HG03565 (cell line): ENCODE results near the gene CAMK4.
"Not testable (repeated sequence)": the region's sequence is repeated elsewhere in the genome, so short reads cannot be mapped to it uniquely, and the experiment has no call there.

ENCODE experiments used
- ATAC-seq: cut with Tn5 transposase; IDR thresholded peaks from one replicate; pipeline ENCODE4 v1.9.1; 2021; ENCODE audit warnings: mild to moderate bottlenecking, moderate library complexity; ENCODE audit not compliant: unreplicated experiment

CAMK4 gene

DNA sequence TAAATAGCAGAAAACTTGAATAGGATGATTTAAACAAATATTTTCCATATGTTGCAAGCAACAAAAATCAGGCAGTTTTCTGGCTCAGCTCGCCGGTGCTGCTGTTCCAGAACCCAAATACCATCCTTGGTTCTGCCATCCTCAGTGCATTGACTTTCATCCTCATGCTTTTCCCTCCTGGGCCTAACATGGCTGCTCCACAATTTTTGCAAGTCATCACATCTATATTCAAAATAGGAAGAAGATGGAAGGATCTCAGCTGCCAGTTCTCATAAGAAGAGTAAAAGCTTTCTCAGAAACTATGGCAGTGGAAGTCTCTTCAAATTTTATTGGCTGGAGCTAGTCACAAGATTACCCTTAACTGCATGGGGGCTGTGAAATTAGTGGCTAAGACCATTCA is 151.5 kb downstream of the CAMK4 start:
- no peak for ATAC-seq

DNA sequence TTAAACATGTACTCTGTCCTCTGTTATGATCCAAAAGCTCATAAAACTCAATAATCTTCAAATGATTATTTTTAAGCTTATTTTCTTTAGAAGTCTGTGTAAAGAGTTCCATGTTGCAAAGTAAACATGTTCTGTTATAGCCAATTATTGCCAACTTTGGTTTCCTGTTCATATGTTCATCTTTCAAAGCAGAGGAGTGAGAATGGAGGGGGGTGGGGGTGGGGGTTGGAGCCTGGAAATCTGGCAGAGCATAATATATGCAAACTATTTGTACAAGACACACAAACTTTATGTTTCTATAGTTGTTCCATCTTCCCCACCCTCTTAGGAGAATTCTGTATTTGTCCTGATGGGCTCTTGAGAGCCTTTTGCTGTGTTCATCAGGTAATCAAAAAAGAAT is 153.1 kb downstream of the CAMK4 start:
- no peak for ATAC-seq

DNA sequence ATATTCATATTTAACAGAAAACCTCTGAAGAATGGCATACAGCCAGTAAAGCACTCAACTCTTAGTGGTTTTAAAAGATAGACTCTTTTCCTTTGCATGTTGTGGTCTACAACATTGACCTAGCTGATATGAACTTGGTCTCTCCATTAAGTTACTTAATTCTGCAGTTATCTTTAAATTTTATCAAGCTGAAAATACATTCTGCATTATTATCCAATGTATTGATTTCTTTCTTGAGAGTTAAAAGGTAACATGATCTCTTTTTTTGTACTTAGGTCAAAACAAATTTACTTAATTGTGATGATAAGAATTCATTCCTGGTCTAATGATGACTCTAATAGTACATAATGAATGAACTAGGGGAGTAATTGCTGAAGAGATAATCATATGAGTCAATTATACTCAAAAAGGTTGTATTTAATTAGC is 155.2 kb downstream of the CAMK4 start:
- no peak for ATAC-seq

DNA sequence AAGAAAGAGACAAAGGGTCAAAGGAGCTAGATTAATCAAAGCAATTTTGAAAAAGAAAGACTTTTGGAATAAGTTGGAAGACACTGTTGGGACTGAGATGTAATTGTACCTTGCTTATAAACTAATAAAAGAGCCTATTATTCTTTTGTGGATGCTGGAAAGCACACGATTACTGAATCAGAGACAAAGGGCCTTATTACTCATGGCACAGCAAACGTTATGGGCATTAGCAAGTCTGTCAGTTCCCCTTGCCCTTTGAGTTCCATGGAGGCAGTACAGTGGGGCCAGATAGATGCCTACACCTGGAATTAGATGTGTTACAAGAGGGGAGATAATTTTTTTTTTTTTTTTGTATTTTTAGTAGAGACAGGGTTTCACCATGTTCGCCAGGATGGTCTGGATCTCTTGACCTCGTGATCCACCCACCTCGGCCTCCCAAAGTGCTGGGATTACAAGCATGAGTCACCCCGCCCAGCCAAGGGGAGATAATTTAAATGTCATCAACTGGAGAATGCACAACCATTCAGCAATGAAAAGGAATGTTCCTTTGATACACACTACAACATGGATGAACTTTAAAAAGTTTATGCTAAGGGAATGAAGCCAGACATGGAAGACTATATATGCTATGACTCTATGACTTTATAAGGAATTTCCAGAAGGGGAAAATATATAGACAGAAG is 159.2 kb downstream of the CAMK4 start:
- no peak for ATAC-seq

DNA sequence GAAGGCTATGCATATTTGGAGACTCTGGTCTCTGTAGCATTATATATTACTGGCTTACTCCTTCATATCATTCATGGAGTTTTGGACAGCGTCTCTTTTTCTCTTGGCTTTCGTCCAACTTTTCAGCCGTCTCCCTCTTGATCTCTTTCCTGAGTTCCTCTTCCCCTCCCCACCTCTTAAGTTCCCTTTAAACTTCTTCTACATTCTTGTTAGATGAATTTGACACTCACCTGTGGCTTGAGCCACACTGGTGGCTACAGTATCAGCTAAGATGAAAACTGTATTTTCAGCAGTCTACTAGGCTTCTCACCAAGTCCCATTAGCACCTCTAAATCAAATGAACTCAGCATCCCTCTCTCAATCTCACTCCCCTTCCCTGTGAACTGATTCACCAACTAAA is 160.0 kb downstream of the CAMK4 start:
- no peak for ATAC-seq

DNA sequence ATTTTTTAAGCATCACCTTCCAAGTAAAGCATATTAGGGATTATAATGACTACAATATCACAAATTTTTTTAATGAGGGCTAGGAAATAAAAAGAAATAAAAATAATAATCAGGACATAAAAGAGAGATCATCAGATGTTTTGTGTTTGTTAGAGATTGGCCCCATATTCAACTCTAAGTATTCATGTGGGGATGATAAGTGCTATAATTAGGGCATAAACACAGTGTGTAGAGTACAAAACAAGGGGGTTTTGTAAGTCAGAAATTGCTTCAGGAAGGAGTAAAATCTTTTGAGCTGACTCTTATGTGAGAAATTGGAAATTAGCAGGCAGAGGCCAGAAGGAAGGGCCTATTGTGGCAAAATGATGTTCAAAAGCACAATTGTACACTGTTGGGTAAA is 160.9 kb downstream of the CAMK4 start:
- ATAC-seq: no peak

DNA sequence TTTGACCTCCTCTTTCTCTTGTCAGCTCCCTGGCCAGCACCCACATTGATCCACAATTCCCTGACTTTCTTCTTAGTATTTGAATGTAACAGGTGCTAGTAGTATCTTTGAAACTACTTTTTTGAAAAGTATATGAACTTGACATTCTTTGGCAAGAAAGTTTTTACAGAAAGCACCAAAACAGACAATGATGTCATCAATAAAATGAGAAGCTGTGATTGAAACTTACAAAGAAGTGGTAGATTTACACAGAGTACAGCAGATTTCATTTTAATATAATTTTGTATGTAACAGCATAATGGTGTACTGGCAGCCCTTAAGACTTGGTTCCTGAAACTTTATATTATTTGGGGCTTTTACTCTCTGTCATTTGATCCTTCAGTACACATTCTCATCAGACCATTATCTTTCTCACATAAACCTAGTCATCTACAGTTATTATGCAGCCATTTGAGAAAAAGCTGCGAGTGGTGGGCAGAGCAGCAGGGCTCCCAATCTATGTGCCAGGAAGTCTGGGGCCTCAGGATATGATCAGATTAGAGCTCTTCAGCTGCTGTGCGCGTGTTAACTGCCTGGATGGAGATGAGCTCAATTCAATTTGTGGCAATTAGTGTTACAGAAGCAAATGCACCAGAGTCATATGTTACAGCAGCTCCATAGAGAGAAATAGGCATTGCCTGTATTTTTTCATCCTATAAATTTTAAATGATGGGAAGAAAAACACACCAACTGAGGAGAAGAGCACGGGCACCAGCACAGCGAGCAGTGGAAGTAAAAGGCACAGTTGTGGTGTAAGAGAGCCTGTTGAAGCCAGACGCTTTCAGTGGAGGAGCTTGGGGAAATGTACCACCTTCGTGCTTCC is 162.0 kb downstream of the CAMK4 start:
- no peak for ATAC-seq

DNA sequence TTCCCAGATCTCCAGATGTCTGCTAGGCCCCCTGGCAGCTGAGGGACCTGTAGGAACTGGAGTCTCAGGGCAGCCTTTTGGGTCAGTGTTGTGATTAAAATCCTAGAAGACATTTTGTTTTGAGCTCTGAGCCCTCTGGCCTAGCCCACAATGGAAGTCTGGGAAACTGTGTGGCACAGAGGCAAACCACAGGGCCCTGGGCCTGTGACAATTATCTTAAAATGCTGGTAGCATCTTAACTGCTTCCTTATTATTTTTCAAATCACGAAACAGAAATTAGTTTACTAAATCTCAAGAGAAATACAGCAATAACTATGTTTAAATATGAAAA is 162.6 kb downstream of the CAMK4 start:
- no peak for ATAC-seq

DNA sequence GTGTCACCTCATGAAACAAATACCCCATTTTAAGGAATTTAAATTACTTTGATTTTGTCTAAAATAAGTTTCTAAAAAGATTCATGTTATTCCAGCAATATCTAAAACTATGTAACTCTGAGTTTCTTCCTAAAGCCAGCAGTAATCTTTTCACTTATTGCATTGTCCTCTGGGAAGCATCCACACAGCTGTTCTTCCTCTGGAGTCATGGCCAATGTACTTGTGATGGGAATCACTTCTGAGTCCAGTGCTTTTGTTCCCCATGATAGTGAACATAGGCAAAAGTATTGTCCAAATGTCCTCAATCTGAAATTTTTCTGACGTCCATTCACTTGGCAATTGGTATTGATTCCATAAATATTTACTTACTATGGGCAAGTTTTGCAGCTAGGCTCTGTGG is 163.2 kb downstream of the CAMK4 start:
- no peak for ATAC-seq

DNA sequence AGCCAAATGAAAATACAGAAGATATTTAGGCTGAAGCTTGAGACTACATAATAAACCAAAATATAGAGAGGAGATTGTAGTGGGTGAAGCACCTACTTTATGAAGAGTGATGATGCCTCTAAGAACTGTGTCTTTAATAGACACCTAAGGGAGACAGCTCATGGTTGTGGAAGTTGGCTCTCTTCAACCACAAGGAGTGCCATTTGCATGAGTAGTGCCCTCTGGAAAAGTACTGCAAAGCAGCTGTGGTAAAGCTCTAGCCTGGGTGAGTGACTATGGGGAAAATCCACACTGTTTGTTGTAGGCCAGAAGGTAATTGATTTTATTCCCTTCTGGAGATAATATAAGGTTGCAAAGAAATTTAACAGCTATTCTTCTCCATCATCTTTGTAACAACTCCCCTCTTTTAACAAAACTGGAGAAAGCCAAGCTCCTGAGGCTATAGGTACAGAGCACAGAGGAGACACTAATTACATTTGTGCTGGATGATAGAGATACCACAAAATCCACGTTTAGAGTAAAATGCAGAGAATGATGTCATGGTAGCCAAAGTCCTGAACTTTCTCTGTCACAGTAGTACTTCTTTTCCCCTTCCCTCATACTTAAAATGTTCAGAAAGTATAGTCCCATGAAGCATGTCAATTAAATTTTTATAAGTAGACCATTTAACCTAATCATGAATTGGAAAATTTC is 165.4 kb downstream of the CAMK4 start:
- ATAC-seq: no peak

DNA sequence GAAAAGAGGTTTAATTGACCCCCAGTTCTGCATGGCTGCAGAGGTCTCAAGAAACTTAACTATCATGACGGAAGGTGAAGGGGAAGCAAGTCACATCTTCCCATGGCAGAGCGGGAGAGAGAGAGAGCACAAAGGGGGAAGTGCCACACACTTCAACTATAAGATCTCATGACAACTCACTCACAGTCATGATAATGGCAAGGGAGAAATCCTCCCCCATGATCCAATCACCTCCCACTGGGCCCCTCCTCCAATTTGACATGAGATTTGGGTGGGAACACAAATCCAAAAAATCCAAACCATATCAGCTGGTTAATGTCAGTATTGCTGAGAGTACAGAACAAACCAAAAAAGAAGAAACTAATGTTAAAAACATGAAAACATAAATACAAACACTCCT is 168.0 kb downstream of the CAMK4 start:
- no peak for ATAC-seq

DNA sequence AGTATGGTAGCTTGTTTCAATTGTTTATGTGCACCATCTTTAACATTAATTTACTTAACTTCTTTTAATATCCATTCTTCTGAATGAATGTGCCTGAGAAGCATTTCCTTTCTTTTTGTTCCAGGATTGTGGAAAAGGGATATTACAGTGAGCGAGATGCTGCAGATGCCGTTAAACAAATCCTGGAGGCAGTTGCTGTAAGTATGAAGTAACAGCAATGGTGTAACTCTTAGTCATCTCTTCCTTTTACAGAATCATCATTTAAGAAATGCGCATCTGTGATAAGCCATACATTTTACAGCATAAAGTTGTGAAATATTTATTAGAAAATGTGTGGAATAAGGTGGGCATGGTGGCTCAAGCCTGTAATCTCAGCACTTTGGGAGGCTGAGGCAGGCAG is 170.4 kb downstream of the CAMK4 start:
- no peak for ATAC-seq

DNA sequence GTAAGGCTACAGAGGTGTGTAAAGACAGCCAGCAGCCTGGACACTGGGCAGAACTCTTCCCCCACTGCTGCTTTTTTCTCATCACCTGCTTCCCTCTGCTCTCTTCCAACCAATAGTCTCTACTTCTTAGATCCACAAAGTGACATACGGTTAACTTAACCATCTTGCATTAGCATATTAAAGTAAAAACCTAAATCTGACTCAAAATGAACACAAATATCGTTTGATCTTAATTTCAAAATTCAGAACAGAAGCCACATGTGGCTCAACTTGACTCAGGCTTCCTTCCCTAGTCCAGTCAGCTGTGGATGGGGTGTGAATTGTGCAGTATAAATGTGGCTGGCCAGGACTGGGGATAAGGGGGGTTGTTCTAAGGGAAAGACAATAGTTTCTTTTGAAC is 173.8 kb downstream of the CAMK4 start:
- peak; percentile 67 for ATAC-seq

DNA sequence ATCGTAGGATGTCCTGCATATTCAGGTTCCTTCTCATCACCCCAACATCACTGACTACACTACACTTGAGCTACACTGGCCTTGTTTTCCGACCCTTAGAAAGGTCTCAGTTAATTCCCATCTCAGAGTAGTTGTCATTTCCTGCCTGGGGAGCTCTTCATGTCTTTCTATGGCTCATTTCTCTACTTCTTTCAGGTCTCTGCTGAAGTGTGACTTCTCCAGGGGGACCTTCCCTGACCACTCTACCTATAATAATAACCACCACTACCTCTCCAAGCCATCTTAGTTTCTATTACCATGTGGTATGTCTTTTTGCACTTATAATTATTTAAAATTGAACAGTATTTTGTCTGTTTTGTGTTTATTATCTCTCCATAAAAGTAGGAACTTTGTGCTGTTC is 174.9 kb downstream of the CAMK4 start:
- no peak for ATAC-seq

DNA sequence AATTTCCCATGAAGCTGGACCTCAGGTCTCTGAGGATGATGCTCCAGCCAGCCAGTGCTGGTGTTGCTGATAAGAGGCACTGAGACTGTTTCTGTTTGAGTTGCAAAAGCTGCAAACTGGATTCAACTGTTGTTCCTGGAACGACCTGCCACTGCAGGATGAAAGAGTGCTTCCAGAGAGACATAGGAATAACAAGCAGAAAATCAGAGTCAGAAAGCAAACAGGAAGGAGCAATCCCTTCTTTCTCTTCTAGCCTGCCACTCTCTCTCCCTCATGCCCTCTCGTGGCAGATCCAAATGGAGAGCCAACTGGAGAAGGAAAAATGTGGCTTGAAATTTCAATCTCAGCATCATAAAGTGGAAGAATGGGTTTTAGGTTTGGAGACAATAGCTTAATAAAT is 177.7 kb downstream of the CAMK4 start:
- ATAC-seq: no peak

DNA sequence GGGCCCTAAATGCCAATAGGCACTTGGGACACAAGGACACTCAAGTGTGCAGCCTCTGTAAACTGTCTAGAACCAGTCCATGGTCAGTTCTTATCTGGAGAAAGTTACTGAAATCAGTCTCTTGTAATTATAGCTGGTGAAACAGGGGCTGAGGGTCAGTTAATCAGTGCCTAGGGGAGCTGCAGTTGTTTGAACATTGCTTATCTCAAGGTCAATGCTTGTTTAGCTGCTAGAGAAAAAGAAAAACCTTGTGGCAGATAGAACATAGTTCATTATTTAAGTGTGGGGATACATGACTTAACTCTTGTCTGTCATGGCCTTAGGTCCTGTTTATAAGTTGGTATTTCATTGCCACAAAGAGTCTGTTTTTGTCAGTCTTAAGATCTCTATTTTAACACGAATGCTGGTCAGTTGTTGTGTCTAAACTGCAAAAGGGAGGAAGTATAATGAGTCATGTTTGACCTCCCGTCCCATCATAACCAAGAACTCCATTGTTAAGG is 180.1 kb downstream of the CAMK4 start:
- no peak for ATAC-seq

DNA sequence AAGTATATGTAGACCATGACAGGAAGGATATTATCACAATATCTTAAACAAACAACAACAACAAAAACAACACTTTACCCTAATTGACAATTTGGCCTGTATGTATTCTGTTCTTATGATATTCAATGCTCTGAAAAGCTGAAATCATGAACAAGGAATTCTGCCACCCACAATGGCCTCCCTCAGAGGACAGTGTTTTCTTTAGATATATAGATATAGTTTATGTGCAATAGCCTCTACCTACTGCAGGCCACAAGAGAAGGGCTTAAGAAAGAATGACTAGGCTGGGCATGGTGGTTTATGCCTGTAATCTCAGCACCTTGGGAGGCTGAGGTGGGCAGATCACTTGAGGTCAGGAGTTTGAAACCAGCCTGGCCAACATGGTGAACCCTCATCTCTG is 183.4 kb downstream of the CAMK4 start:
- ATAC-seq: no peak

DNA sequence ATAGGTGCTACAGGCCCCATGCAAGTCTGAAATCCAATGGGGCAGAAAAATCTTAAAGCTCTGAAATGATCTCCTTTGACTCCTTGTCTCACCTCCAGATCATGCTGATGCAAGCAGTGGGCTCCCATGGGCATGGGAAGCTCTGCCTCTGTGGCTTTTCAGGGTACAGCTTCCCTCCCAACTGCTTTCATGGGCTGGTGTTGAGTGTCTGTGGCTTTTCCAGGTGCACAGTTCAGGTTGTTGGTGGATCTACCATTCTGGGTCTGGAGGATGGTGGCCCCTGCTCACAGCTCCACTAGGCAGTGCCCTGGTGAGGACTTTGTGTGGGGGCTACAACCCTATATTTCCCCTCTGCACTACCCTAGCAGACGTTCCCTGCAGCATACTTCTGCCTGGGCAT is 184.6 kb downstream of the CAMK4 start:
- ATAC-seq: no peak

DNA sequence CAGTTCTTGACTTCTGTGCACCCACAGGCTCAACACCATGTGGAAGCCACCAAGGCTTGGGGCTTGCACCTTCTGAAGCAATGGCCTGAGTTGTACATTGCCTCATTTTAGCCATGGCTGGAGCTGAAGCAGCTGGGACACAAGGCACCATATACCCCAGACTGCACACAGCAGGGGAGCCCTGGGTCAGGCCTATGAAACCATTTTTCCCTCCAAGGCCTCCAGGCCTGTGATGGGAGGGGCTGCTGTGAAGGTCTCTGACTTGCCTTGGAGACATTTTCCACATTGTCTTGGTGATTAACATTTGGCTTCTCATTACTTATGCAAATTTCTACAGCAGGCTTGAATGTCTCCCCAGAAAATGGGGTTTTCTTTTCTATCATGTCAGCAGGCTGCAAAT is 185.1 kb downstream of the CAMK4 start:
- ATAC-seq: not testable (repeated sequence)

DNA sequence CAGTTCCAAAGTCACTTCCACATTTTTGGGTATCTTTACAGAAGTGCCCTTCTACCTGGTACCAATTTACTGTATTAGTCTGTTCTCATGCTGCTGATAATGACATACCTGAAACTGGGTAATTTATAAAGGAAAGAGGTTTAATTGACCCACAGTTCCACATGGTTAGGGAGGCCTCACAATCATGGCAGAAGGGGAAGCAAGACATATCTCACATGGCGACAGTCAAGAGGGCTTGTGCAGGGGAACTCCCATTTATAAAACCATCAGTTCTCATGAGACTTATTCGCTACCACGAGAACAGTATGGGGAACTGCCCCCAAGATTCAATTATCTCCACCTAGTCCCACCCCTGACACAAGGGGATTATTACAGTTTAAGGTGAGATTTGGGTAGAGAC is 185.9 kb downstream of the CAMK4 start:
- not testable (repeated sequence) for ATAC-seq

DNA sequence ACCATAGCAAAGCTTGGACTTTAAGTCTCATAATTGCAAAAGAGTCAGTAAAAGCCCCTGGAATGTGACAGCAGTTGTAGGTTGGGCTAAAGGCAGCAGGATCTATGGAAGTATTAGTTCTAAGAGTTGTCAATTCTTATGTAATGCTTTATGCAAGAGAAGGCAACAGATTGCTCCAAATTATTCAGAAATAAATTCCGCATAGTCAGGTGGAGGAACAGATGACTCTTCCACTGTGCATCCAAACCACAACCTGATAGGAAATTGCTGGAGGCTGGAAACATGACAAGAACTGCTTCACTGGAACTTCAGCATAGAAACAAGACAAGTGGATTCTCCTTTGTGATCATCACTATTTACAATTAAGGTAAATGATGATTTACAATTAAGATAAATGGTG is 187.1 kb downstream of the CAMK4 start:
- ATAC-seq: no peak

DNA sequence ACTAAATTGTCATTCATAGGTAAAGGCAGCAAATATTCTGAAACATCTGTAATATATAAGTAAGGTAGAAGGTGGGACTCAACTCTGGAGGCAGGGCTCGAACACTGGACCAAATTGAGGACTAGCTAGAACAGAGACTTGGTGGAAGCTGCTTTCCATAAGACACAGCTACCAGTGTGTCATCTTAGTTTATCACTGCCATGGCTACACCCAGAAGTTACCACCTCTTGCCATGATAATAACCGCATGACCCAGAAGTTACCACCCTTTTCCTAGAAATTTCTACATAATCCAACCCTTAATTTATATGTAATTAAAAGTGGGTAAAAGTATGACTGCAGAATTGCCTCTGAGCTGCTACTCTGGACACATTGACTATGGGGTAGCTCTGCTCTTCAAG is 188.4 kb downstream of the CAMK4 start:
- ATAC-seq: no peak
